Ovary (tissue), 9 donors: Measurements from ENCODE around the gene HYPK. TPM values are rescaled to one million over a fixed set of nuclear protein-coding genes. Genes with fewer than 3 reads are reported as not detected.

Experiments
- DNase-seq, 5 donors: peaks; one replicate each; pipeline ENCODE4 v3.0.0-alpha.2; 2019 to 2020
- H3K27ac ChIP-seq, 2 donors: fragments of 200-600 bp; one replicate each; pipeline versions ENCODE4 v1.5.1 to v1.8.0; 2019 to 2022
- H3K27me3 ChIP-seq: fragments of 200-600 bp; one replicate; pipeline ENCODE4 v1.8.0; 2022
- H3K36me3 ChIP-seq: fragments of 200-600 bp; sonication (generic); one replicate; pipeline ENCODE4 v1.5.1; 2019
- H3K4me1 ChIP-seq: one replicate; pipeline ENCODE4 v1.8.1; 2013; ENCODE audit warnings: mild to moderate bottlenecking, moderate library complexity; ENCODE audit not compliant: insufficient read depth
- H3K4me3 ChIP-seq: fragments of 200-600 bp; sonication (generic); one replicate; pipeline ENCODE4 v1.5.1; 2017
- H3K9me3 ChIP-seq, 2 donors: fragments of 200-600 bp in 1 of 2; sonication (generic) in 1 of 2; one replicate each; pipeline versions ENCODE4 v1.5.1 to v1.8.1; 2013 to 2019; ENCODE audit warnings: mild to moderate bottlenecking in 1 of 2, moderate library complexity in 1 of 2
- EP300 ChIP-seq: sonication (generic); formaldehyde crosslinking; IDR thresholded peaks from one replicate; pipeline ENCODE4 v1.6.1; 2017; ENCODE audit warnings: antibody characterized with exemption
- POLR2A ChIP-seq: fragments of 450-650 bp; IDR thresholded peaks from one replicate; pipeline ENCODE4 v1.6.1; 2017; ENCODE audit warnings: antibody characterized with exemption, mild to moderate bottlenecking, moderate library complexity
- WGBS, 3 donors: extraction: QIAGEN DNeasy Blood & Tissue Kit in 1 of 3; methylation state at CpG; one replicate each; pipeline versions ENCODE4 v1.1.5 to v1.1.7; 2013 to 2017; 5-methylcytosine and 5-hydroxymethylcytosine counted together
- intact Hi-C, 4 donors: fragments of 100-400 bp; cut with DNase I; formaldehyde crosslinking; loops; one replicate each; pipeline versions ENCODE4 v1.11.0 to v1.15.1; 2022 to 2023
- microRNA counts: library from miRNA; unstranded; fragments of <30 nt; microRNA quantifications from one replicate; lab custom pipeline; 2016
- microRNA-seq, 3 donors: library from miRNA; unstranded; fragments of <30 nt; microRNA quantifications; one replicate each; pipeline versions ENCODE4 to v1.2.0, GENCODE V29; 2019 to 2020
- polyA plus RNA-seq, 2 donors: library from polyadenylated mRNA; stranded (reverse); fragments of 200-250 nt in 1 of 2; fragments of 350-450 nt in 1 of 2; fragmentation: Illumina TruSeq in 1 of 2; extraction: RNeasy Lipid Tissue Mini Kit (QIAGEN cat#74804) in 1 of 2; gene quantifications; one replicate each; pipeline ENCODE4 v1.2.3, GENCODE V29; 2013 to 2014
- small RNA-seq: library from RNA; depleted of rRNA; stranded (forward); fragments of <200 nt; gene quantifications from one replicate; pipeline ENCODE3, GENCODE V24; 2016
- total RNA-seq, 7 donors: library from RNA; depleted of rRNA in 2 of 7; stranded (reverse); fragments of >200 nt in 2 of 7; fragmentation: NEBNext Ultra II Directional in 3 of 7; extraction: Animal tissue kit (Norgen Biotek cat#: 25700) in 3 of 7; gene quantifications; one replicate each; pipeline versions ENCODE4 v1.1.0 to v1.2.4, GENCODE V29; 2016 to 2023
- TF ChIP-seq, protein P1 (sequence below), 3 donors: fragments of 450-650 bp in 2 of 3; fragments of 200-600 bp in 1 of 3; IDR thresholded peaks; one replicate each; pipeline versions ENCODE4 v1.5.1 to v1.8.0; 2016 to 2022; ENCODE audit warnings: antibody characterized with exemption in 3 of 3, mild to moderate bottlenecking in 1 of 3
- donor health status: DM: no; HTN: no; CAD: no; lungs with moderate emphysema.
- donor health status: DM: no; HTN: no; CAD: no.
- donor health status: Bipolar disorder and iron deficiency.
- donor health status: DM: yes; HTN: yes; CAD: no.
- donor health status: DM: no; HTN: no; CAD: no.
- donor health status: DM: yes; HTN: yes; CAD: no.

HYPK gene
- total and polyA plus RNA-seq, 9 donors = 7.2 to 20.7 (median 12.3) TPM

DNA sequence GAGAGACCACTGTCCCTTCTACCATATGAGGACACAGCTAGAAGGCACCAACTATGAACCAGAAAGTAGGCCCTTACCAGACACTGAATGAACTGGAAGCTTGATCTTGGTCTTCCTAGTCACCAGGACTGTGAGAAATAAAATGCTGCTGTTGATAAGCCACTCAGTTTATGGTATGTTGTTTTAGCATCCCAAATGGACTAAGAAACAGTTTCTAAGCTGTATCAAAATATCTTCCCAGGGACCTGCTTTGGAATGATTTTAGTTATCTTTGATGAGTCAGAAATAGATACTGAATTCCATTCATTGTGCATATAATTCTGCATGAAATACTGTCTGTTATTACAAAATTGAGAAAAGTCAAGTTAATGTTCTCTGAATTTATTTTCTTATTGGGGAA is 45.0 kb downstream of the HYPK start:
- intact Hi-C loops = no loop called here
- Histone ChIP-seq H3K27ac (no peak overlapping the region), H3K9me3 (no peaks in the 10 kb centered on the region), H3K27me3 (no peaks in the 10 kb centered on the region), H3K4me3 (no peak overlapping the region), H3K36me3 (no peaks in the 10 kb centered on the region), H3K4me1 (no peaks in the 10 kb centered on the region)
- DNase-seq = no peak
- TF ChIP-seq EP300 = no peak
- TF ChIP-seq, protein P1, sequence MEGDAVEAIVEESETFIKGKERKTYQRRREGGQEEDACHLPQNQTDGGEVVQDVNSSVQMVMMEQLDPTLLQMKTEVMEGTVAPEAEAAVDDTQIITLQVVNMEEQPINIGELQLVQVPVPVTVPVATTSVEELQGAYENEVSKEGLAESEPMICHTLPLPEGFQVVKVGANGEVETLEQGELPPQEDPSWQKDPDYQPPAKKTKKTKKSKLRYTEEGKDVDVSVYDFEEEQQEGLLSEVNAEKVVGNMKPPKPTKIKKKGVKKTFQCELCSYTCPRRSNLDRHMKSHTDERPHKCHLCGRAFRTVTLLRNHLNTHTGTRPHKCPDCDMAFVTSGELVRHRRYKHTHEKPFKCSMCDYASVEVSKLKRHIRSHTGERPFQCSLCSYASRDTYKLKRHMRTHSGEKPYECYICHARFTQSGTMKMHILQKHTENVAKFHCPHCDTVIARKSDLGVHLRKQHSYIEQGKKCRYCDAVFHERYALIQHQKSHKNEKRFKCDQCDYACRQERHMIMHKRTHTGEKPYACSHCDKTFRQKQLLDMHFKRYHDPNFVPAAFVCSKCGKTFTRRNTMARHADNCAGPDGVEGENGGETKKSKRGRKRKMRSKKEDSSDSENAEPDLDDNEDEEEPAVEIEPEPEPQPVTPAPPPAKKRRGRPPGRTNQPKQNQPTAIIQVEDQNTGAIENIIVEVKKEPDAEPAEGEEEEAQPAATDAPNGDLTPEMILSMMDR (IDR thresholded peaks at IDR 0.05) = no peak
- TF ChIP-seq POLR2A = no peak

DNA sequence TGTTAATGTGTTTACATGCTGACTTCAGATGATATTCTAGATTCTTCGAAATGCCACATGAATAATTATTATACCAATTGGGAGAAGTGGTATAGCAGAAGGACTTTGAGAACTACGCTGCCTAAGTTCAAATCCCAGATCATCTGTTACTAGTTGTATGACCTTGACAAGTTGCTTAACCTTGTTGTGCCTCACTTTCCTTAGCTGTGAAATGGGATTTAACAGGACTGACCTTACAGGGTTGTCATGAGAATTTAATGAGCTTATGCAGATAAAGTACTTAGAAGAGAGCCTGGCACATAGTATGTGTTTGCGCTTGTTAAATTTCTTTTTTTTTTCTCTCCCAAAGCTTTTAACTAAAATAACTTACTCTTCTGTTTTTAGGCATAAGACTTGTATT is 50.9 kb downstream of the HYPK start:
- Histone ChIP-seq H3K4me1 (no peaks in the 10 kb centered on the region), H3K9me3 (no peaks in the 10 kb centered on the region), H3K27ac (no peak overlapping the region), H3K36me3 (peaks cover 3% of the 10 kb centered on the region), H3K4me3 (no peak overlapping the region), H3K27me3 (no peaks in the 10 kb centered on the region)
- DNase-seq = no peak
- TF ChIP-seq, protein P1 (IDR thresholded peaks at IDR 0.05) = no peak
- no peak for TF ChIP-seq EP300
- no peak for TF ChIP-seq POLR2A
- intact Hi-C loops = no loop called here
- WGBS, 3 donors = 94 to 96% (median 96%) methylated on average over 3 of the region's 3 CpGs

DNA sequence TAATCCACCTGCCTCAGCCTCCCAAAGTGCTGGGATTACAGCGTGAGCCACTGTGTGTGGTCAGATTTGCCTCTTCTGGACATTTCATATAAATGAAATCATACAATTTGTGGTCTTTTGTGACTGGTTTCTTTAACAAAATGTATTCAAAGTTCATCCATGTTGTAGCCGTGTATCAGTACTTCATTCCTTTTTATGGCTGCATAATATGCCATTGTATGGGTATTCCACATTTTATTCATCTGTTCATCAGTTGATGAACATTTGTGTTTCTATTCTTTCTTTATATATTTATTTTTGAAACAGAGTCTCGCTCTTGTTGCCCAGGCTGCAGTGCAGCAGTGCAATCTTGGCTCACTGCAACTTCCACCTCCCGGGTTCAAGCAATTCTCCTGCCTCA is 52.2 kb downstream of the HYPK start:
- peaks cover 3% of the 10 kb centered on the region for H3K36me3 ChIP-seq
- no peak overlapping the region for H3K27ac ChIP-seq
- H3K27me3 ChIP-seq = no peaks in the 10 kb centered on the region
- TF ChIP-seq EP300 (no peak), POLR2A (no peak)
- no peaks in the 10 kb centered on the region for H3K9me3 ChIP-seq
- H3K4me3 ChIP-seq = no peak overlapping the region
- no peak for DNase-seq
- no peaks in the 10 kb centered on the region for H3K4me1 ChIP-seq
- 94 to 98% (median 97%) methylated on average over 4 of the region's 4 CpGs for WGBS, 3 donors
- intact Hi-C loops = no loop called here

MicroRNAs within 50 kb of the gene (microRNA counts, 767-probe panel; counts per million panel counts)
- 530 counts per million, percentile 78 among the panel's probes with 10 or more counts for microRNA hsa-miR-1282 (lab: Ali Mortazavi, UCI)

Small RNA genes lying within 50 kb of the gene (microRNA-seq; reads per million reads assigned to microRNA genes)
- gene MIR1282 = 0 to 3.4 (median 0) reads per million in 3 donors

Small RNA genes lying within 50 kb of the gene (small RNA-seq; reads per million reads assigned to genes)
- gene MIR1282 = not detected

Other genes with a start within 250 kb of the HYPK start
- gene PPIP5K1, start 210.4 kb upstream of the HYPK start, total RNA-seq = 10 to 100 TPM; 16.5 to 45.2 (median 34.3) TPM
- gene PPIP5K1, start 210.4 kb upstream of the HYPK start, polyA plus RNA-seq = 10 to 100 TPM in 1 of 2 donors, 1 to 10 TPM in 1; 7.6 to 27.0 TPM
- gene CKMT1B, start 206.6 kb upstream of the HYPK start, total RNA-seq = under 1 TPM in 3 of 7 donors, not detected in 4; 0.11 to 0.41 (median 0.35) TPM
- gene CKMT1B, start 206.6 kb upstream of the HYPK start, polyA plus RNA-seq = 1 to 10 TPM in 1 of 2 donors, under 1 TPM in 1; 0.08 to 1.1 TPM
- gene STRC, start 181.8 kb upstream of the HYPK start, total RNA-seq = under 1 TPM; 0.23 to 0.89 (median 0.35) TPM
- under 1 TPM; 0.29 to 0.30 TPM for gene STRC, start 181.8 kb upstream of the HYPK start, polyA plus RNA-seq
- 10 to 100 TPM in 1 of 7 donors, 1 to 10 TPM in 6; 3.8 to 10.2 (median 6.3) TPM for gene CATSPER2, start 151.8 kb upstream of the HYPK start, total RNA-seq
- 1 to 10 TPM; 2.3 to 2.5 TPM for gene CATSPER2, start 151.8 kb upstream of the HYPK start, polyA plus RNA-seq
- under 1 TPM in 3 of 7 donors, not detected in 4; 0.31 to 0.92 (median 0.40) TPM for gene CKMT1A, start 106.7 kb upstream of the HYPK start, total RNA-seq
- gene CKMT1A, start 106.7 kb upstream of the HYPK start, polyA plus RNA-seq = under 1 TPM; 0.13 to 0.62 TPM
- gene PDIA3, start 54.2 kb upstream of the HYPK start, total RNA-seq = 100 to 1,000 TPM in 5 of 7 donors, 10 to 100 TPM in 2; 56.9 to 389 (median 260) TPM
- gene PDIA3, start 54.2 kb upstream of the HYPK start, polyA plus RNA-seq = 100 to 1,000 TPM; 175 to 711 TPM
- 1 to 10 TPM; 2.2 to 7.2 (median 5.5) TPM for gene ELL3, start 23.6 kb upstream of the HYPK start, total RNA-seq
- gene ELL3, start 23.6 kb upstream of the HYPK start, polyA plus RNA-seq = 1 to 10 TPM; 4.7 to 4.9 TPM
- 100 to 1,000 TPM; 433 to 587 (median 484) TPM for gene SERF2, start 8.3 kb upstream of the HYPK start, total RNA-seq
- gene SERF2, start 8.3 kb upstream of the HYPK start, polyA plus RNA-seq = 100 to 1,000 TPM; 254 to 981 TPM
- under 1 TPM in 5 of 7 donors, not detected in 2; 0.07 to 0.36 (median 0.18) TPM for gene SERINC4, start 379 bp upstream of the HYPK start, total RNA-seq
- gene SERINC4, start 379 bp upstream of the HYPK start, polyA plus RNA-seq = under 1 TPM in 1 of 2 donors, not detected in 1; 0.39 TPM
- 10 to 100 TPM; 12.4 to 29.3 (median 21.0) TPM for gene MFAP1, start 24.1 kb downstream of the HYPK start, total RNA-seq
- gene MFAP1, start 24.1 kb downstream of the HYPK start, polyA plus RNA-seq = 10 to 100 TPM; 18.6 to 54.1 TPM
- 1 to 10 TPM; 2.4 to 6.2 (median 4.0) TPM for gene WDR76, start 26.4 kb downstream of the HYPK start, total RNA-seq
- 1 to 10 TPM; 2.8 to 4.2 TPM for gene WDR76, start 26.4 kb downstream of the HYPK start, polyA plus RNA-seq